OCI-LY1 (cell line): ENCODE measurements around the gene TMEM229A.
"Not testable (repeated sequence)": the region's sequence is repeated elsewhere in the genome, so short reads cannot be mapped to it uniquely, and the experiment has no call there.

Experiments used
- H2AFZ ChIP-seq: fragments of 200-600 bp; sonication (generic), shearing (Covaris generic); 2 replicates; pipeline ENCODE4 v1.6.0; 2014; ENCODE audit warnings: antibody characterized with exemption, mild to moderate bottlenecking, low read length
- H3F3A ChIP-seq: fragments of 200-600 bp; sonication (generic), shearing (Covaris generic); 2 replicates; pipeline ENCODE4 v1.6.0; 2014; ENCODE audit warnings: mild to moderate bottlenecking, antibody characterized with exemption, low read length, moderate library complexity; ENCODE audit not compliant: insufficient read depth
- H3K27ac ChIP-seq: fragments of 200-600 bp; sonication (generic); 2 replicates; pipeline ENCODE4 v1.5.1; 2014; ENCODE audit warnings: low read length, mixed run types, mild to moderate bottlenecking, low read depth; ENCODE audit not compliant: poor library complexity, severe bottlenecking
- H3K27me3 ChIP-seq: fragments of 200-600 bp; sonication (generic); 2 replicates; pipeline ENCODE4 v1.6.0; 2014; ENCODE audit warnings: antibody characterized with exemption, mild to moderate bottlenecking, low read length, moderate library complexity; ENCODE audit not compliant: insufficient read depth
- H3K36me3 ChIP-seq: fragments of 200-600 bp; sonication (generic); 2 replicates; pipeline ENCODE4 v1.6.1; 2014; ENCODE audit warnings: mild to moderate bottlenecking, antibody characterized with exemption, low read length, moderate library complexity, mixed read lengths; ENCODE audit not compliant: insufficient read depth
- H3K4me1 ChIP-seq: fragments of 200-600 bp; sonication (generic); 2 replicates; pipeline ENCODE4 v1.5.1; 2014; ENCODE audit warnings: mild to moderate bottlenecking, low read length, moderate library complexity; ENCODE audit not compliant: insufficient read depth, severe bottlenecking
- H3K4me2 ChIP-seq: fragments of 200-600 bp; sonication (generic), shearing (Covaris generic); 2 replicates; pipeline ENCODE4 v1.6.1; 2014; ENCODE audit warnings: low read length
- H3K4me3 ChIP-seq: fragments of 200-600 bp; sonication (generic); 2 replicates; pipeline ENCODE4 v1.5.1; 2014; ENCODE audit warnings: low read length, low read depth, mild to moderate bottlenecking, mixed read lengths; ENCODE audit not compliant: poor library complexity, severe bottlenecking
- H3K79me2 ChIP-seq: fragments of 200-600 bp; shearing (Covaris generic); 2 replicates; pipeline ENCODE4 v1.6.1; 2016; ENCODE audit warnings: mixed run types, low read length, mixed read lengths; ENCODE audit not compliant: insufficient read depth
- H3K9ac ChIP-seq: fragments of 200-600 bp; sonication (generic), shearing (Covaris generic); 2 replicates; pipeline ENCODE4 v1.6.1; 2014; ENCODE audit warnings: mild to moderate bottlenecking, low read length, mixed read lengths
- H3K9me2 ChIP-seq: fragments of 200-600 bp; sonication (generic), shearing (Covaris generic); 2 replicates; pipeline ENCODE4 v1.6.1; 2014; ENCODE audit warnings: low read depth, mild to moderate bottlenecking, low read length, mixed read lengths
- H3K9me3 ChIP-seq: fragments of 200-600 bp; shearing (Covaris generic); 2 replicates; pipeline ENCODE4 v1.6.1; 2014; ENCODE audit warnings: low read length, mixed read lengths
- H4K20me1 ChIP-seq: fragments of 200-600 bp; sonication (generic), shearing (Covaris generic); 2 replicates; pipeline ENCODE4 v1.6.0; 2016; ENCODE audit warnings: mild to moderate bottlenecking, low read length; ENCODE audit not compliant: insufficient read depth
- EZH2 ChIP-seq: fragments of 200-600 bp; sonication (generic), shearing (Covaris generic); IDR thresholded peaks from 2 replicates; pipeline ENCODE4 v1.8.0; 2017; ENCODE audit warnings: borderline replicate concordance, mixed run types, mild to moderate bottlenecking, antibody characterized with exemption, low read length, moderate library complexity, mixed read lengths
- TF ChIP-seq, protein P1 (sequence below): fragments of 200-600 bp; sonication (generic), shearing (Covaris generic); IDR thresholded peaks from 2 replicates; pipeline ENCODE4 v1.5.1; 2017; ENCODE audit warnings: mild to moderate bottlenecking, antibody characterized with exemption, low read length, moderate library complexity, mixed read lengths

The TMEM229A gene

DNA sequence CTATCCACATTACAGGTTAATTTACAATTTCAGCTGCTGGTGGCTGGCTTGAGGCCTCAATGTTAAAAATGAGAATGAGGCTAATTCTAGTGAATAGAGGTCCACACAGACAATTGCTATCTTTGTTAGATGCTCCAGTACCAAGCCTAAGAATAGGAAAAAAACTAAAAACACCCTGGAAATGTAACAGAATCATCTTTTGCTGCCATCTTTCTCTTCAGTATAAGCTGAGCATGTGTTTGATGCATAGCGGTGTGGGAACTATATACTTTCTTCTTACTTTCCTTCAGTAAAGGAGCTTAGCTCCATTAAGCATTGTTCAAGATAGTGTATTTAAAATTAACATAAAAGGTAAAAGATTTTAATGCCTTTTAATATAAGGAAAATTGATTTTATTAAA is 5.6 kb downstream of the TMEM229A start:
- Histone ChIP-seq H3K9ac (no peak overlapping the region), H3K27me3 (no peaks in the 10 kb centered on the region), H3K4me2 (no peak overlapping the region), H3F3A (no peaks in the 10 kb centered on the region), H3K79me2 (no peaks in the 10 kb centered on the region), H3K36me3 (no peaks in the 10 kb centered on the region), H3K9me3 (no peaks in the 10 kb centered on the region), H2AFZ (no peak overlapping the region), H4K20me1 (no peaks in the 10 kb centered on the region), H3K4me3 (no peak overlapping the region), H3K4me1 (no peaks in the 10 kb centered on the region), H3K27ac (no peak overlapping the region), H3K9me2 (0 out of 2 replicates have a peak, but pooled peaks cover 2% of the 10 kb centered on the region)
- TF ChIP-seq, protein P1, sequence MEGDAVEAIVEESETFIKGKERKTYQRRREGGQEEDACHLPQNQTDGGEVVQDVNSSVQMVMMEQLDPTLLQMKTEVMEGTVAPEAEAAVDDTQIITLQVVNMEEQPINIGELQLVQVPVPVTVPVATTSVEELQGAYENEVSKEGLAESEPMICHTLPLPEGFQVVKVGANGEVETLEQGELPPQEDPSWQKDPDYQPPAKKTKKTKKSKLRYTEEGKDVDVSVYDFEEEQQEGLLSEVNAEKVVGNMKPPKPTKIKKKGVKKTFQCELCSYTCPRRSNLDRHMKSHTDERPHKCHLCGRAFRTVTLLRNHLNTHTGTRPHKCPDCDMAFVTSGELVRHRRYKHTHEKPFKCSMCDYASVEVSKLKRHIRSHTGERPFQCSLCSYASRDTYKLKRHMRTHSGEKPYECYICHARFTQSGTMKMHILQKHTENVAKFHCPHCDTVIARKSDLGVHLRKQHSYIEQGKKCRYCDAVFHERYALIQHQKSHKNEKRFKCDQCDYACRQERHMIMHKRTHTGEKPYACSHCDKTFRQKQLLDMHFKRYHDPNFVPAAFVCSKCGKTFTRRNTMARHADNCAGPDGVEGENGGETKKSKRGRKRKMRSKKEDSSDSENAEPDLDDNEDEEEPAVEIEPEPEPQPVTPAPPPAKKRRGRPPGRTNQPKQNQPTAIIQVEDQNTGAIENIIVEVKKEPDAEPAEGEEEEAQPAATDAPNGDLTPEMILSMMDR: no peak
- no peak for TF ChIP-seq EZH2

DNA sequence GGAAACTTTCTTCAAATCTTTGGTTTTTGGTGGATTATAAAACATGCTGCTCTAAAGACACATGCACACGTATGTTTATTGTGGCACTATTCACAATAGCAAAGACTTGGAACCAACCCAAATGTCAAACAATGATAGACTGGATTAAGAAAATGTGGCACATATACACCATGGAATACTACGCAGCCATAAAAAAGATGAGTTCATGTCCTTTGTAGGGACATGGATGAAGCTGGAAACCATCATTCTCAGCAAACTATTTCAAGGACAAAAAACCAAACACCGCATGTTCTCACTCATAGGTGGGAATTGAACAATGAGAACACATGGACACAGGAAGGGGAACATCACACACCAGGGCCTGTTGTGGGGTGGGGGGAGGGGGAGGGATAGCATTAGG is 8.5 kb downstream of the TMEM229A start:
- H3K9ac ChIP-seq, H3K79me2 ChIP-seq, H3K4me1 ChIP-seq, H3F3A ChIP-seq, H3K9me2 ChIP-seq, H4K20me1 ChIP-seq, H3K27me3 ChIP-seq, H3K4me2 ChIP-seq, H3K4me3 ChIP-seq, H3K27ac ChIP-seq, H2AFZ ChIP-seq, H3K36me3 ChIP-seq, H3K9me3 ChIP-seq: not testable (repeated sequence)

DNA sequence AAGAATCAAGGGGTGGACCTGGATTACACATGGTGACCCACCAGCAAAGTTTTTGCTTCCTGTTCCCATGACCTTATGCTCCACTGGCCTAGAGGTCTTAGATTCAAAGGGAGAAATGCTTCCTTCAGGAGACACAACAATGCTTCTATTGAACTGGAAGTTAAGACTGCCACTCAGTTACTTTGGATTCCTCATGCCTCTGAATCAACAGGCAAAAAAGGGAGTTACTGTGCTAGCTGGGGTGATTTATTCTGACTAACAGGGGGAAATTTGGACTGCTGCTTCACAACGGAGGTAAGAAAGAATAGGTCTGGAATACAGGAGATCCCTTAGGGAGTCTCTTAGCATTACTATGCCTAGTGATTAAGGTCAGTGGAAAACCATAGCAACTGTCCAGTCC is 10.3 kb downstream of the TMEM229A start:
- H3K36me3 ChIP-seq: no peaks in the 10 kb centered on the region
- no peaks in the 10 kb centered on the region for H3K27me3 ChIP-seq
- no peaks in the 10 kb centered on the region for H3K9me3 ChIP-seq
- H3K9ac ChIP-seq: no peak overlapping the region
- no peak overlapping the region for H2AFZ ChIP-seq
- no peaks in the 10 kb centered on the region for H3F3A ChIP-seq
- no peak overlapping the region for H3K27ac ChIP-seq
- TF ChIP-seq, protein P1: no peak
- TF ChIP-seq EZH2: no peak
- H3K4me3 ChIP-seq: no peak overlapping the region
- H3K9me2 ChIP-seq: 0 out of 2 replicates have a peak, but pooled peaks cover 2% of the 10 kb centered on the region
- no peaks in the 10 kb centered on the region for H3K79me2 ChIP-seq
- no peaks in the 10 kb centered on the region for H4K20me1 ChIP-seq
- H3K4me1 ChIP-seq: no peaks in the 10 kb centered on the region
- H3K4me2 ChIP-seq: no peak overlapping the region

DNA sequence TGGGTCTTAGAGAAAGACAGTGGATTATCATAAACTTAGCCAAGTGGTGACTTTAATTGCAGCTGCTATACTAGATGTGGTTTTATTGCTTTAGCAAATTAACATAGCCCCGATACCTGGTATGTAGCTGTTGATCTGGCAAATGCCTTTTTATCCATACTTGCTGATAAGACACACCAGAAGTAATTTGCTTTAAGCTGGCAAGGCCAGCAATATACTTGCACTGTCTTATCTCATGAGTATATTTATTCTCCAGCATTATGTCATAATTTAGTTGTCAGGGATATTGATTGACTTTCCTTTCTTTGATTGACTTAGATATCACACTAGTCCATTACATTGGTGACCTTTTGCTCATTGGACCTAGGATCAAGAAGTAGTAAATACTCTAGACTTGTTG is 12.8 kb downstream of the TMEM229A start:
- Histone ChIP-seq H3K4me1 (no peaks in the 10 kb centered on the region), H3K27me3 (no peaks in the 10 kb centered on the region), H3K79me2 (no peaks in the 10 kb centered on the region), H3K4me2 (no peak overlapping the region), H3K9ac (no peak overlapping the region), H3K27ac (no peak overlapping the region), H3F3A (no peaks in the 10 kb centered on the region), H3K9me3 (no peaks in the 10 kb centered on the region), H4K20me1 (no peaks in the 10 kb centered on the region), H2AFZ (no peak overlapping the region), H3K36me3 (no peaks in the 10 kb centered on the region), H3K9me2 (no peaks in the 10 kb centered on the region), H3K4me3 (no peak overlapping the region)
- TF ChIP-seq, protein P1: no peak
- no peak for TF ChIP-seq EZH2
